H9 (cell line): ENCODE results near the gene CLEC11A. TPM values are rescaled to one million over a fixed set of nuclear protein-coding genes. Genes with fewer than 3 reads are reported as not detected.

Experiments
- DNase-seq: peaks from one replicate; pipeline ENCODE4 v3.0.0-alpha.2; 2017
- H2AFZ ChIP-seq: one replicate; pipeline ENCODE4 v1.6.1; 2013; ENCODE audit warnings: mild to moderate bottlenecking, low read length, control low read depth, moderate library complexity
- H2AK5ac ChIP-seq: 2 replicates; pipeline ENCODE4 v1.6.1; 2013; ENCODE audit warnings: low read length, control low read depth, mixed read lengths; ENCODE audit not compliant: insufficient read length
- H2BK120ac ChIP-seq: one replicate; pipeline ENCODE4 v1.6.1; 2013; ENCODE audit warnings: low read depth, mild to moderate bottlenecking, low read length, control low read depth, inconsistent platforms; ENCODE audit not compliant: poor library complexity, severe bottlenecking
- H2BK12ac ChIP-seq: 2 replicates; pipeline ENCODE4 v1.6.1; 2013; ENCODE audit warnings: low read length, control low read depth, mixed read lengths, low read depth; ENCODE audit not compliant: insufficient read length
- H2BK15ac ChIP-seq: 2 replicates; pipeline ENCODE4 v1.6.1; 2013; ENCODE audit warnings: low read depth, low read length, control low read depth
- H2BK20ac ChIP-seq: one replicate; pipeline ENCODE4 v1.6.1; 2013; ENCODE audit warnings: low read depth, mild to moderate bottlenecking, low read length, control low read depth, inconsistent platforms; ENCODE audit not compliant: poor library complexity, severe bottlenecking
- H2BK5ac ChIP-seq: 2 replicates; pipeline ENCODE4 v1.6.1; 2013; ENCODE audit warnings: low read length, control low read depth, mixed read lengths; ENCODE audit not compliant: insufficient read length
- H3K14ac ChIP-seq: 2 replicates; pipeline ENCODE4 v1.6.1; 2013; ENCODE audit warnings: low read length, control low read depth; ENCODE audit not compliant: insufficient read depth
- H3K18ac ChIP-seq: 2 replicates; pipeline ENCODE4 v1.6.1; 2013; ENCODE audit warnings: low read depth, mild to moderate bottlenecking, mixed read lengths, low read length, control low read depth; ENCODE audit not compliant: insufficient read length
- H3K23ac ChIP-seq: 2 replicates; pipeline ENCODE4 v1.6.1; 2013; ENCODE audit warnings: low read length, control low read depth, mixed read lengths, low read depth; ENCODE audit not compliant: insufficient read length
- H3K23me2 ChIP-seq: 2 replicates; pipeline ENCODE4 v1.6.1; 2013; ENCODE audit warnings: low read depth, mild to moderate bottlenecking, mixed read lengths, low read length, control low read depth; ENCODE audit not compliant: insufficient read length, poor library complexity, severe bottlenecking
- H3K27ac ChIP-seq: 2 replicates; pipeline ENCODE4 v1.5.1; 2013; ENCODE audit warnings: low read length, control low read depth, mixed read lengths, low read depth; ENCODE audit not compliant: insufficient read length
- H3K27me3 ChIP-seq: 2 replicates; pipeline ENCODE4 v1.6.1; 2013; ENCODE audit warnings: low read length, control low read depth, inconsistent platforms; ENCODE audit not compliant: insufficient read depth
- H3K4ac ChIP-seq: 2 replicates; pipeline ENCODE4 v1.6.1; 2013; ENCODE audit warnings: low read depth, mild to moderate bottlenecking, control low read depth, inconsistent platforms, low read length, moderate library complexity
- H3K4me1 ChIP-seq: 2 replicates; pipeline ENCODE4 v1.6.1; 2013; ENCODE audit warnings: low read length, control low read depth, inconsistent platforms; ENCODE audit not compliant: insufficient read depth
- H3K4me2 ChIP-seq: 2 replicates; pipeline ENCODE4 v1.6.1; 2013; ENCODE audit warnings: low read length, control low read depth, mixed read lengths; ENCODE audit not compliant: insufficient read length, insufficient read depth
- H3K56ac ChIP-seq: 2 replicates; pipeline ENCODE4 v1.6.1; 2013; ENCODE audit warnings: low read depth, mild to moderate bottlenecking, mixed read lengths, low read length, control low read depth; ENCODE audit not compliant: insufficient read length
- H3K79me1 ChIP-seq: 2 replicates; pipeline ENCODE4 v1.6.1; 2013; ENCODE audit warnings: low read depth, mild to moderate bottlenecking, moderate library complexity, low read length, control low read depth, inconsistent platforms; ENCODE audit not compliant: insufficient read depth, poor library complexity, severe bottlenecking
- H3K79me2 ChIP-seq: 2 replicates; pipeline ENCODE4 v1.6.1; 2013; ENCODE audit warnings: low read length, control low read depth, inconsistent platforms; ENCODE audit not compliant: insufficient read depth
- H3K9ac ChIP-seq: 2 replicates; pipeline ENCODE4 v1.6.1; 2013; ENCODE audit warnings: low read length, control low read depth, mixed read lengths; ENCODE audit not compliant: insufficient read length; ENCODE audit errors: extremely low read depth
- H3K9me3 ChIP-seq: one replicate; pipeline ENCODE4 v1.6.1; 2013; ENCODE audit warnings: low read depth, low read length, inconsistent platforms; ENCODE audit not compliant: control insufficient read depth
- H3T11ph ChIP-seq: one replicate; pipeline ENCODE4 v1.6.1; 2013; ENCODE audit warnings: mild to moderate bottlenecking, low read length, control low read depth, inconsistent platforms
- H4K20me1 ChIP-seq: one replicate; pipeline ENCODE4 v1.6.1; 2013; ENCODE audit not compliant: control insufficient read depth, insufficient read length, insufficient read depth
- H4K5ac ChIP-seq: 2 replicates; pipeline ENCODE4 v1.6.1; 2013; ENCODE audit warnings: low read depth, mild to moderate bottlenecking, mixed read lengths, low read length, control low read depth; ENCODE audit not compliant: insufficient read length
- H4K8ac ChIP-seq: replicated peaks from 2 replicates; pipeline ENCODE4 v1.6.1; 2013; ENCODE audit warnings: low read length, control low read depth, mixed read lengths, low read depth; ENCODE audit not compliant: insufficient read length
- H4K91ac ChIP-seq: 2 replicates; pipeline ENCODE4 v1.6.1; 2013; ENCODE audit warnings: low read depth, mild to moderate bottlenecking, moderate library complexity, mixed read lengths, low read length, control low read depth; ENCODE audit not compliant: insufficient read length
- H3K27ac Mint-ChIP-seq, 3 experiments: 2 replicates in 2 of 3; 3 replicates in 1 of 3; pipeline ENCODE4 v1.8.0; 2020 to 2021; ENCODE audit warnings: mixed read lengths in 3 of 3, mild to moderate bottlenecking in 1 of 3, moderate library complexity in 1 of 3
- H3K27me3 Mint-ChIP-seq: 2 replicates; pipeline ENCODE4 v1.8.0; 2021; ENCODE audit warnings: low read depth, mild to moderate bottlenecking, moderate library complexity, mixed read lengths
- H3K36me3 Mint-ChIP-seq, 3 experiments: 2 replicates in 2 of 3; 3 replicates in 1 of 3; pipeline ENCODE4 v1.8.0; 2020 to 2021; ENCODE audit warnings: low read depth in 3 of 3, mixed read lengths in 3 of 3; ENCODE audit not compliant: insufficient read depth in 1 of 3
- H3K4me1 Mint-ChIP-seq, 2 experiments: 2 replicates each; pipeline ENCODE4 v1.8.0; 2020; ENCODE audit warnings: mixed read lengths in 2 of 2
- H3K4me3 Mint-ChIP-seq, 2 experiments: 2 replicates in 1 of 2; 3 replicates in 1 of 2; pipeline ENCODE4 v1.8.0; 2020 to 2021; ENCODE audit warnings: mild to moderate bottlenecking in 2 of 2, mixed read lengths in 2 of 2, moderate library complexity in 1 of 2
- H3K9me3 Mint-ChIP-seq, 2 experiments: 2 replicates in 1 of 2; 3 replicates in 1 of 2; pipeline ENCODE4 v1.8.0; 2020; ENCODE audit warnings: mild to moderate bottlenecking in 2 of 2, mixed read lengths in 2 of 2, moderate library complexity in 1 of 2
- CTCF ChIP-seq: fragments of 200-600 bp; sonication (generic); conservative IDR thresholded peaks from 3 replicates; pipeline ENCODE4 v1.8.0; 2021; ENCODE audit warnings: antibody characterized with exemption, mild to moderate bottlenecking
- WGBS: extraction: QIAGEN DNeasy Blood & Tissue Kit; methylation state at CpG from one replicate; pipeline ENCODE4 v1.1.7; 2013; ENCODE audit warnings: missing lambda C conversion rate, low lambda C conversion rate, mixed read lengths; ENCODE audit not compliant: insufficient read length; ENCODE audit errors: extremely low coverage; 5-methylcytosine and 5-hydroxymethylcytosine counted together
- total RNA-seq: library from RNA; stranded (reverse); gene quantifications from 2 replicates; pipeline ENCODE4 v1.2.1, GENCODE V29; 2021

CLEC11A gene
- total RNA-seq, 1 experiment from 2014 or later, result 3.9 TPM

- no peak overlapping the region for H4K8ac ChIP-seq
- H3K9ac ChIP-seq, result no peak overlapping the region
- H2BK120ac ChIP-seq, result no peak overlapping the region
- no peak overlapping the region for H4K91ac ChIP-seq
- no peak overlapping the region for H3K23ac ChIP-seq
- H3K27me3 Mint-ChIP-seq, result peaks cover 85% of the 10 kb centered on the region
- H3T11ph ChIP-seq, result no peak overlapping the region
- H4K20me1 ChIP-seq, result no peaks in the 10 kb centered on the region
- no peaks in the 10 kb centered on the region for H3K4me1 ChIP-seq
- H3K9me3 ChIP-seq, result no peaks in the 10 kb centered on the region
- H3K4me2 ChIP-seq, result no peak overlapping the region
- no peak overlapping the region for H3K4me3 Mint-ChIP-seq
- H4K5ac ChIP-seq, result no peak overlapping the region
- H2BK5ac ChIP-seq, result no peak overlapping the region
- no peak overlapping the region for H3K18ac ChIP-seq
- H3K27ac ChIP-seq, result no peak overlapping the region
- no peaks in the 10 kb centered on the region; a peak in 1 of 7 replicates for H3K36me3 Mint-ChIP-seq
- H2AK5ac ChIP-seq, result no peak overlapping the region
- H3K79me1 ChIP-seq, result no peaks in the 10 kb centered on the region
- no peaks in the 10 kb centered on the region; the same call in 1 of the 2 replicates for H3K27me3 ChIP-seq
- no peak overlapping the region for H3K56ac ChIP-seq
- peak; percentile 51 for TF ChIP-seq CTCF
- H3K4ac ChIP-seq, result no peak overlapping the region
- no peak for DNase-seq
- no peak overlapping the region for H3K14ac ChIP-seq
- H2BK12ac ChIP-seq, result no peak overlapping the region
- H2BK20ac ChIP-seq, result no peak overlapping the region
- no peaks in the 10 kb centered on the region for H3K9me3 Mint-ChIP-seq
- WGBS, result no CpG with 5 or more reads among the region's 10 CpGs
- H3K27ac Mint-ChIP-seq, result no peak overlapping the region
- no peak overlapping the region for H2AFZ ChIP-seq
- H3K23me2 ChIP-seq, result no peaks in the 10 kb centered on the region
- peaks cover 2 to 12% of the 10 kb centered on the region in 2 experiments for H3K4me1 Mint-ChIP-seq
- H2BK15ac ChIP-seq, result no peak overlapping the region
- H3K79me2 ChIP-seq, result no peaks in the 10 kb centered on the region
These were observed 13.1 kb upstream of the CLEC11A start for GRCh38 chr19:50710094-50710493.
